HUES48 (cell line): Measurements from ENCODE around the gene NFXL1.

Experiments used
- H3K27ac ChIP-seq: one replicate; pipeline ENCODE4 v1.7.0; 2013; ENCODE audit warnings: low read depth, low read length, inconsistent platforms
- H3K27me3 ChIP-seq: 2 replicates; pipeline ENCODE4 v1.6.1; 2013; ENCODE audit warnings: mild to moderate bottlenecking, low read length; ENCODE audit not compliant: control insufficient read depth, insufficient read depth
- H3K36me3 ChIP-seq: 2 replicates; pipeline ENCODE4 v1.6.1; 2013; ENCODE audit warnings: low read length; ENCODE audit not compliant: control insufficient read depth, insufficient read depth
- H3K4me1 ChIP-seq: 2 replicates; pipeline ENCODE4 v1.6.1; 2013; ENCODE audit warnings: mild to moderate bottlenecking, low read length; ENCODE audit not compliant: control insufficient read depth, insufficient read depth
- H3K4me3 ChIP-seq: 2 replicates; pipeline ENCODE4 v1.5.1; 2013; ENCODE audit warnings: mild to moderate bottlenecking, low read depth, low read length
- H3K9ac ChIP-seq: 2 replicates; pipeline ENCODE4 v1.6.1; 2013; ENCODE audit warnings: mild to moderate bottlenecking, low read depth, low read length, moderate library complexity
- H3K9me3 ChIP-seq: 2 replicates; pipeline ENCODE4 v1.6.1; 2013; ENCODE audit warnings: low read length; ENCODE audit not compliant: control insufficient read depth, insufficient read depth

Gene NFXL1

DNA sequence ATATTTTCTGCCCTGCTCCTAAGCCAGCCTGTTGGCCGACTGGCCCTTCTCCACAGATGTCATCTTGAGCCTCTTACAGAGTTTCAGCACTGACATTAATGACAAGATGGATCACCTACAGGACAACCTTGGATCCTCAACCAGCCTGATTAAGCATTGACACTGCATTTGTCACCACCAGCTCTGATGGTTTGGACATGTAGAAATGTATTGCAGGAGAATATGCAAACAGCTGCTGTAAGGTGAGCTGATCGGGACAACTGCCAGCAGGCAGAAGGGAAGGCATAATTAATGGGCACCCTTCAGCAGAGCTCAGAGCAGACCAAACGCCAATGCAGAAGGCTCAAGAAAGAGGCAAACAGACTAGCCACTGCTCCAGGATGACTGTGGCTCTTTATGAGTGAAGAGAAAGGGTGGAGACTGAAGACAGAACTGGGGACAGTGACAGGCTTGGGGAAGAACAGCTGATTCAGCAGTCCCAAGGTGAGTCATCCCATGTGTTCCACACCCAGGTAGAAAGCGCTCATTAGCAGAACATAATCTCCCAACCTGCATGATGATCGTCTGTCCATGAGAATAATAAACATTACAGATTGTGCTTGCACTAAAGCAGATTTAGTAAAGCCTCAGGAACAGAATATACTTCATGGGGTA is 83.2 kb downstream of the NFXL1 start:
- H3K27me3 ChIP-seq: peaks cover 10% of the 10 kb centered on the region; the same call in 1 of the 2 replicates
- H3K9ac ChIP-seq: no peak overlapping the region
- H3K36me3 ChIP-seq: no peaks in the 10 kb centered on the region
- H3K27ac ChIP-seq: no peak overlapping the region
- H3K9me3 ChIP-seq: no peaks in the 10 kb centered on the region
- peaks cover 13% of the 10 kb centered on the region; the same call in 1 of the 2 replicates for H3K4me1 ChIP-seq
- H3K4me3 ChIP-seq: no peak overlapping the region

DNA sequence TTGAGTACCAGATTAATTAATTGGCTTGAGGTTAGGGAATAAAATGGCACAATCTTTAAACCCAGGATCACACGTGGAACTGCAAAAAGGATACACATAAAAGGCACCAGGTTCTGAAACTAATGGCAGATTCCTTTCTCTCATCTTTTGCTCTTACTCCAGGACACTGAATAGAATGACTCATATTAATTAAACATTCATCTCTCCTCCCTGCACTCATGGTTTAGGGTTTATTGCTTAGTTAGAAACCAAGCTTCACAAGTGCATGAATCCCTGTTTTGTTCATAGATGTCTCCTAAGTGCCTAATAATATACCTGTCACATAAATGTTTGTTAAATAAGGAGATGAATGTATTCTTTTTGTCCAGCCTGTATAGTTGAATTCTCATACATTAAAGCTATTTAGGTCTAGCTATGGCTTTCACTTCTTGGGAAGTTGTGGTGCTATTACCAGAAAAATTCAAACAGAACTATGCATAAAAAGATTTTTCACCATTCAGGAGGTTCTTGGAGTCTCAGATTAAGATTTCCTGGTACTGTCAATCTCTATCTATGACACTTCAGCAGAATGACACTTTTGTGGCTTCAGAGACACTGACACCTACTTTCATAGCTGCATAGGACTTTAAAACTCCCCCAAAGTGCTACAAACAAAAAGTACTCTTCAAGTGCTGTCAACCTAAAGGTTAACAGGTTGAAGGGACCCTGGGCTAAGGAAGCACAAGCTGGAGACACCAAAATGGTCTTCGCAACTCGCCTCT is 83.9 kb downstream of the NFXL1 start:
- Histone ChIP-seq H3K4me1 (peaks cover 6% of the 10 kb centered on the region; the same call in 1 of the 2 replicates), H3K9me3 (no peaks in the 10 kb centered on the region), H3K27me3 (peaks cover 3% of the 10 kb centered on the region; the same call in 1 of the 2 replicates), H3K4me3 (no peak overlapping the region), H3K9ac (no peak overlapping the region), H3K27ac (no peak overlapping the region), H3K36me3 (no peaks in the 10 kb centered on the region)

DNA sequence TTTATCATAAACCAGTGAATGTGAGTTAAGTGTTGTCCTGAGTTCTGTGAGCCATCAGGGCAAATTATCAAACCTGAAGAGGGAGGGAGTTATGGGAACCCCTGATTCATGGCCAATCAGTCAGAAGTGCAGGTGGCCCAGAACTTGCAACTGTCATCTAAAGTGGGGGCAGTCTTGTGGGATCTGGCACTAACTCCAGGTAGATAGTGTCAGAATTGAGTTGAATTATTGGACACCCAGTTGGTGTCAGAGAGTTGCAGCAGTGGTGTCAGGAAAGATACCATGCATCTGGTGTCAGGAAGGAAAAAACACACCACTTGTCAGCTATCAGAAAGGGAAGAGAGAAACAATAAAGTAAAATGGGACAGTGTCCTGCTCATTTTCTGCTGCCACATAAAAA is 84.9 kb downstream of the NFXL1 start:
- no peaks in the 10 kb centered on the region for H3K9me3 ChIP-seq
- H3K27me3 ChIP-seq: no peaks in the 10 kb centered on the region
- no peak overlapping the region for H3K27ac ChIP-seq
- no peaks in the 10 kb centered on the region for H3K36me3 ChIP-seq
- no peak overlapping the region for H3K4me3 ChIP-seq
- no peaks in the 10 kb centered on the region for H3K4me1 ChIP-seq
- no peak overlapping the region for H3K9ac ChIP-seq

DNA sequence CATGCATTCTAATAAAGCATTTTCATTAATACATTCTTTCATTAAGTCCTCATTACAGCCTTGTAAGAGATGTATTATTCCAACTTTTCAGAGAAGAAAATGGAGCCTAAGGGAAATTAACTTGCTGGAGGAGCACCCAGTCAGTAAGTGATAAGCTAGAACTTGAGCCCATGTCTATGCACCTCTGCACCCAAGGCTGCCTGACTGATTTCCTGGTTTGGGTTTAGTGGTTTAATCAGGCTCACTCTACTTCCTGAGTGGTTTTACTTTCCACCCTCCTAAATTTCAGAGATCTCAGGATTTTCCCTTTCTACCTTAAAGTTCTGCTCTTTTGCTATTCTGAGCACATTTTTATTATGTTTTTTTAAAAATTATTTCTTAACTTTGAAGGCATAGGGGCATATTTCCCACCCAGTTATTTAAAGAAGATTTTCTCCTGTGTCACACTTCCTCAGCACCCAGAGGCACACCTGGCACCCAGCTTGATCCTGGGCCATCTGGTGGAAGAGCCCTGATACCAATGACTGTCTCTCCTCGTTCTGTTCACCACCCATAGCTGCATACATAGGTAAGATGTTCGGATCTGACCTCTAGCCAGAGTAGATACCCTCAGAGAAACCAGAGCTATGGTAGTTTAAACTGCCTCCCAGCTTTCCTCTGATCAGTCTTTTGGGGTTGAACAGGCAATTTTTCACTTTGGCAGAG is 86.9 kb downstream of the NFXL1 start:
- no peak overlapping the region for H3K9ac ChIP-seq
- H3K9me3 ChIP-seq: no peaks in the 10 kb centered on the region
- H3K4me3 ChIP-seq: no peak overlapping the region
- H3K36me3 ChIP-seq: no peaks in the 10 kb centered on the region
- H3K4me1 ChIP-seq: no peaks in the 10 kb centered on the region
- no peaks in the 10 kb centered on the region for H3K27me3 ChIP-seq
- no peak overlapping the region for H3K27ac ChIP-seq

DNA sequence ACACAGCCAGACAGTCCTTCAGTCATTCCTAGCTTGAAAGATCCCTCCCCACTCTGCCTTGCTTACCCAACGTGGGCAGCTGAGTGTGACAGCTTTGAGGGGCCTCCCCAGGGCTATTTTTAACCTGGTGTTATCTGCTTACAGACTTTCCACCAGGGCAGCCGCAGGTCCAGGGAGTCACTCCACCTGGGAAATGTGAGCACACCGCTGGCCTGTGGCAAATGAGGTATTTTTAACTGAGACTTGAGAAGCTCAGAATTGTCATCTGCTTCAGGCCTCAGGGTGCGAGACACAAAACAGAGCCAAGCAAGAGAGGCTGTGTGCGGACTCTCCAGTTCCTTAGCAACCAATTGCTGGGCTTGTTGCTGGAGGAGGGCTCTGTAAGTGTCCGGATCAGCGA is 89.5 kb downstream of the NFXL1 start:
- Histone ChIP-seq H3K9me3 (no peaks in the 10 kb centered on the region), H3K4me3 (no peak overlapping the region), H3K9ac (no peak overlapping the region), H3K27ac (no peak overlapping the region), H3K36me3 (no peaks in the 10 kb centered on the region), H3K4me1 (no peaks in the 10 kb centered on the region), H3K27me3 (no peaks in the 10 kb centered on the region)

DNA sequence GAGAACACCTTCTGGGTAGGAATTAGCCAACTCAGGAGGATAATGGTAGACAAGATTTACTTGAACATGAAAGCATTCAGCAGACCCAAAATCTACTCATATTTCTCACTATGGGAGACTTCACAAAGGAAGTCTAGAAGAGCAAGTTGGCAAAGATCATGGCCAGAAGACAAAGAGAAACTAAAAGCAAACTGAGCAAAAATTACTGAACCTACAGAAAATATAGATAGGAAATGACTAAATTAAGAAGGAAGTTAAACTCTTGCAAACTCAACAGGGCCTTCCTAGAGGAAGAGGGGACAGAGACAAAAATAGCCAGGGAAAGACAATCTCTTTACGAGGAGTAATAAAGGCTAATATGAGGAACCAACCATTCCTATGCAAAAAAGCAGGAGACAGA is 95.2 kb downstream of the NFXL1 start:
- Histone ChIP-seq H3K9me3 (no peaks in the 10 kb centered on the region), H3K4me1 (no peaks in the 10 kb centered on the region), H3K27ac (no peak overlapping the region), H3K36me3 (no peaks in the 10 kb centered on the region), H3K4me3 (no peak overlapping the region), H3K9ac (no peak overlapping the region), H3K27me3 (no peaks in the 10 kb centered on the region)

DNA sequence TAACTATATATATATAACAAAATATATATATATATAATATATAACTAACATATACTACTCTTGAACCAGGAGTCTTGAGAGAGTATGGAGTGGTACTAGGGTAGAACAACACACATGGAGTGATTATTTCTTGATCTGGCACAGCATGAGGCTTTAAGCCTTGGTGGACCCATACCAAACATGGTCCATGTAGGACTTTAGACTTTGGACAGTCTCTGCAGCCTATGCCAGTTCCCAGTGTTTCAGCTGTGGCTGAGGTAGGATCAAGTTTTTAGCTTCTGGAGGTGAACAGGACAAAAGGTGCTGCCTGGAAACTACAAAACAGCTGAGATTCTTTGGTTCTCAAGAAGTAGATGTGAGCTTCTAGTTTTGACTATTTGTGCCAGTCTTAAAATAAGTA is 97.1 kb downstream of the NFXL1 start:
- no peaks in the 10 kb centered on the region for H3K36me3 ChIP-seq
- no peak overlapping the region for H3K27ac ChIP-seq
- H3K4me1 ChIP-seq: no peaks in the 10 kb centered on the region
- H3K27me3 ChIP-seq: no peaks in the 10 kb centered on the region
- no peak overlapping the region for H3K9ac ChIP-seq
- no peaks in the 10 kb centered on the region for H3K9me3 ChIP-seq
- H3K4me3 ChIP-seq: no peak overlapping the region

DNA sequence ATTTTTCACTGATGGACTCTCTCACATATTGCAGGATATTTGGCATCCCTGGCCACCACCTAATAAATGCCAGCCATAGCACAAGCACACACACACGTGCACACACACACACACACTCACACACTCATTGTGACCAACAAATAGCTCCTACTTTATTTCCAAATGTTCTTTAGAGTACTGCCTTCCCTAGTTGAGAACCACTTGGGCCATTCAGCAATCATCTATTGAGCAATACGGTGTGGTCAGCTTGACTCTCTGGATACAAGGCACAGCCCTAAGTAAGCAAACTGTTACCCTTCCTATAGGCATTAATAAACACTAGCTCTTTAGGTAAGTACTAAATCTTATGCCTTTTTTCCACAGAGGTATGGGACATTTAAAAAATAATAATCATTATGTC is 97.6 kb downstream of the NFXL1 start:
- Histone ChIP-seq H3K36me3 (no peaks in the 10 kb centered on the region), H3K9me3 (no peaks in the 10 kb centered on the region), H3K4me1 (no peaks in the 10 kb centered on the region), H3K9ac (no peak overlapping the region), H3K4me3 (no peak overlapping the region), H3K27me3 (no peaks in the 10 kb centered on the region), H3K27ac (no peak overlapping the region)

DNA sequence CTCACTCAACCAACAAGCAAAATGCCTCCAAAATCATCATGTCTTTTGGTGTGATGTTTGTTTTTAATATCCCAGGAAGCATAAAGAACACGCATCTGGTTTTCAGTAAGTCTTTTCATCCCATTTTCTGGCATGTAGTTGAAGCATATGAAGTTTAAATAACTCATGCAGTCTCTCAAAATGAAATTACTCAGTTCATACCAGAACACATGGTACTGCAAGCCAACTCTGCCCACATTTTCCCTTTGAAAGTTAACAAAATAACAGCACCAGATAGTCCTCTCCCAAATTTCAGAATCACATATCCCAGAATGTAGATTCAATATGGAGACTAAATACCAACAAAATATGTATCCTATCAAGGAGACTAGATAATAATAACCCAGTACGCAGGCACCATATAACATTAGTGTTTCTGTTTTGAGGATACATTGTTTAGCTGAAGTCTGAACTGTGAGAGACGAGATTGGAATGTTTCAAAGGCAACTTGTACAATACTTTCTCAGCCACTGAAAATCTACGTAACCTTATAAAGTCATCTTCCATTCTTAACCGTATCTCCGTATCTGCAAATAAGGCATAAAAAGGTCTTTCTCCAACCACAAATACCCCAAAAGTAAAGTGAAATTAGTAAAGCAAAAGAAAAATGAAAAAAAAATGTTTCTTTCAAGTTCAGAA is 99.6 kb downstream of the NFXL1 start:
- H3K27me3 ChIP-seq: no peaks in the 10 kb centered on the region
- H3K4me1 ChIP-seq: no peaks in the 10 kb centered on the region
- H3K36me3 ChIP-seq: no peaks in the 10 kb centered on the region
- H3K4me3 ChIP-seq: no peak overlapping the region
- no peak overlapping the region for H3K27ac ChIP-seq
- no peaks in the 10 kb centered on the region for H3K9me3 ChIP-seq
- no peak overlapping the region for H3K9ac ChIP-seq

DNA sequence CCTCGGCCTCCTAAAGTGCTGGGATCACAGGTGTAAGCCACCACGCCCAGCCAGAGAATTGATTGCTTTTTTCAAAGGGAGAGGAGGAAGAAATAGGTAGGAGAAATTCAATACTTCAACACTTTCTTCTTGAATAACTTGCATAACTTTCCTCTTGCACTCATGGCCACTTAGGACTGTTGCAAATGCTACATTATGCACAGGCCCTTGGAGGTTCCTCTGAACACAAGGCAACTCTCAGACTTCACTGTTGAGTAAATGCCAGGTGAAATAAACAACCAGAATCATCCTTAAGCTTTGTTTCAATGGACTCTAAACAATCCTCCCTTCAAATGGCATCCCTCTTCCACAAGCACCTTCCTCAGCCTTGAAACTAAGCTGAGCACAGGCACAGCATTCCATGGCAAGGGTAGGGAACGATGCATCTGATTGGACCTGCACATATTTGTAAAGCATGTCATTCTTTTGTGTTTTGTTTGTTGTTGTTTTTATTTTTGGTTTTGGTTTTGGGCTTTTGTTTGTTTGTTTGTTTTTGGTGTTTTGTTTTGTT is 104.7 kb downstream of the NFXL1 start:
- Histone ChIP-seq H3K4me3 (no peak overlapping the region), H3K9ac (no peak overlapping the region), H3K4me1 (no peaks in the 10 kb centered on the region)

More for the DNA sequence above, 104.7 kb downstream of the NFXL1 start:
- H3K36me3 ChIP-seq: no peaks in the 10 kb centered on the region
- no peaks in the 10 kb centered on the region for H3K27me3 ChIP-seq
- H3K27ac ChIP-seq: no peak overlapping the region
- no peaks in the 10 kb centered on the region for H3K9me3 ChIP-seq
